GM19023 (cell line): Measurements from ENCODE around the gene SPRR4.

Source experiments
- ATAC-seq: cut with Tn5 transposase; IDR thresholded peaks from one replicate; pipeline ENCODE4 v1.9.1; 2021; ENCODE audit warnings: mild to moderate bottlenecking, moderate library complexity; ENCODE audit not compliant: unreplicated experiment

Gene SPRR4

DNA sequence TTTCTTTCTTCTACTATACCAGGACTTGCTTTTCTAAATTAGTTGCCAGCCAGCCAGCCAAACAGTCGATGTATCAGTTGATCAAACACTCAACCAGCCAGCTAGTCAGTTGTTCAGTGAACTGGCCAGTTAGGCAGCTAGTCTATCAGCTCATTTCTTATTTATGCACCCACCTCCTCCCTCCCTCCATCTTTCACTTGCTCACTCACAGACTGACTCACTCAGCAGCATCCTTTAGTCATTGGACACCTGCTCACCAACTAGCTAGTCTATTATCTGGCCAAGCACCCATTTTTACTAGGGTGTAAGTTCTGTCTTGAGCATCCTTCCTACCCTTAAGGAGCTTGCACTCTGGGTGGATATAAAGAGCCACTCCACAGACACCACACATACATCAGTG is 5.9 kb upstream of the SPRR4 start:
- ATAC-seq = no peak

GRCh38 chr1:152965853-152966252 is 4.6 kb upstream of the SPRR4 start:
- ATAC-seq = no peak

GRCh38 chr1:152967201-152967600 is 3.2 kb upstream of the SPRR4 start:
- no peak for ATAC-seq

GRCh38 chr1:152968248-152968647 is 2.2 kb upstream of the SPRR4 start:
- ATAC-seq = peak; percentile 81

- ATAC-seq = no peak
Observed at GRCh38 chr1:152969036-152969435, 1.4 kb upstream of the SPRR4 start.

DNA sequence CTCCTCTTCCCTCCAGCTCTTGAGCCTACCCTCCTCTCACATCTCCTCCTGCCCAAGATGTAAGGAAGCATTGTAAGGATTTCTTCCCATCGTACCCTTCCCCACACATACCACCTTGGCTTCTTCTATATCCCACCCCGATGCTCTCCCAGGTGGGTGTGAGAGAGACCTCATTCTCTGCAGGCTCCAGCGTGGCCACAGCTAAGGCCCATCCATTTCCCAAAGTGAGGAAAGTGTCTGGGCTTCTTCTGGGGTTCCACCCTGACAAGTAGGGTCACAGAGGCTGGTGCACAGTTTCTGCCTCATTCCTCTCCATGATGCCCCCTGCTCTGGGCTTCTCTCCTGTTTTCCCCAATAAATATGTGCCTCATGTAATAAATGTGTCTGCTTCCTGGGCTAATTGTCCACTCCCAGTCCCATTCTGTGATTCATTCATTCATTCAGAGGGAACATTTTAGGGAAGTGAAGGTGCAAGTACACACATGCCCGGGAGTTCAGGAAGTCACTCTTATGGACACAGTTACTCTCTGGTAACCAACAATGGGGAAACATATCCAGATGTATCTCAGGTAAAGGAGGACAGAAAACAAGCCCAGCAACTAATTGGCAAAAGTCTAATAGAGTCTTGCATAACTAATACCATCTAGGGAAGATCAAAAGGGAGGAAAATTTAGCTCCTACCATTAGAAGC is 1.9 kb downstream of the SPRR4 start:
- ATAC-seq = no peak

GRCh38 chr1:152976688-152977087 is 6.2 kb downstream of the SPRR4 start:
- ATAC-seq = no peak

DNA sequence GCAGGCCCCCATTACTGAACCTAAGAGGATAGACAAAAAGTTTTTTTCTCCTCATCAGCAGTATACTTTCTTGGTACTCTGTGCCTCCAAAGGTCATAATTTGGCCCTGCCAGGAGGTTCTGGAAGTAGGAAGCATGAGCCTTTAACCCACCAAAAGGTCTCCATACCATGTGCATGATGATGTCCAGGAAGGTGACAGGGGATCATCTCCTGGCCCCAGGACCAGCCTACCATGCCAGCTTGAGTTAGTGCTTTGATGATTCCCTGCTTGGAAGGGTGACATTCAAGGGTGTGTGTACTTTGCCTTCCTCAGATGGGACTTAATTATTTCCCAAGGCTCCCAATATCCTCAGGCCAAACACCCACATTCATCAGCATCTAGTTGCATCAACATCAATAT is 7.2 kb downstream of the SPRR4 start:
- no peak for ATAC-seq

DNA sequence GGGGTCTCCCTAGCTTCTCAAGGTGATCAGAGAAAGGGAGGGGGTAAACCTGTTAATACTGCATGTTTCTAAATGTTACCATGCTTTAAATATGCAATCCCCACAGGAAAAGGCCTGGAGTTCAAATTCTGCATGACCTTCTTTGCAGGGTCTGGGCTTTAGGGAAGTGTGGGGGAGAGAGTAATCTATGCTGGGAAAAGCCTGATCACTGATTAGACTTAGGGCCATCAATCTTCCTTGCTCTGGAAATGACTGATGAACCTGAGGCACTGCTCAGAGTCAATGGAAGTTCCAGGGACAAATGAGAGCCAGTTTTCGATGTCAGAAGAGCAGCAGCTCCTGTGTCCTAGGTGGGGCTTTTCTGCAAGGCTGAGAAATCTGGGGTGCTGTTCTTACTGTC is 10.2 kb downstream of the SPRR4 start:
- ATAC-seq = no peak

- ATAC-seq = no peak
Observed at GRCh38 chr1:152981146-152981871, 10.9 kb downstream of the SPRR4 start.

DNA sequence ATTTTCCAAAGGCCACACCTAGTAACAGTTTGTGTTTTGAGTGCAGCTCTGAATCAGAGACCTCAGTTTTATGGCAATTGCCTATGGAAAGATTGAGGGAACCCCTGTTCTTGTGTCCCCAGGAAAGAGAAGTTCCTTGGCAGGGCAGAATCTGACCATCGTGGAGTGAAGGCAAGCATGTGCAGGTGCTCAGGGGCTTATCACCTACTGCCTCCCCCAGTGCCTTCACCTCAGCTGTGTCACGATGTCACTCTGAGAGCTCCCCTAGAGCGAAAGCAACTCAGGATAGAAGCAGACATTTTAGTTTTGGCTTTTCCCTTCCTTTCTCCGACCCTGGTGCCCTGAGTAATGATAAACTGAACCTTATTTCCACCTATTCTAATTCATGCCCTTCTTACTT is 11.6 kb downstream of the SPRR4 start:
- ATAC-seq = no peak

DNA sequence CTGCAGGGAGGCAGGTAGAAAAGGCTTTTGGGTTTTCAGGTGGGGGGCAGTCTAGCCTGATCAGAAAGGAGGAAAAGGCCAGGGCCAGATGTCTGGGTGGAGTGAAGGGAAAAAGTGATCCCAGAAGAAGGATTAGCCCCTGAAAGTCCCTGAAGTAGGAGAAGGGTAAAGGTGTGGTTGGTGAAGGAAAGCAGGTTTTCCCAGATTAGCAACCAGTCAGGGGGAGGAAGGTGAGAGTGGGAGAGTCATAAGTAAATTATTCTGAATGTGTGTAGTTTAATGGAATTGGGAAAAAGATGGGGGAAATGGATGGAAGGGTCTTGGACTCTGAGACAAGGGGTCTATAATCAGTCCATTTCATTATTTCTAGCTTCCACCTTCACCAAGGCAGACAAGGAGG is 12.8 kb downstream of the SPRR4 start:
- ATAC-seq = no peak

DNA sequence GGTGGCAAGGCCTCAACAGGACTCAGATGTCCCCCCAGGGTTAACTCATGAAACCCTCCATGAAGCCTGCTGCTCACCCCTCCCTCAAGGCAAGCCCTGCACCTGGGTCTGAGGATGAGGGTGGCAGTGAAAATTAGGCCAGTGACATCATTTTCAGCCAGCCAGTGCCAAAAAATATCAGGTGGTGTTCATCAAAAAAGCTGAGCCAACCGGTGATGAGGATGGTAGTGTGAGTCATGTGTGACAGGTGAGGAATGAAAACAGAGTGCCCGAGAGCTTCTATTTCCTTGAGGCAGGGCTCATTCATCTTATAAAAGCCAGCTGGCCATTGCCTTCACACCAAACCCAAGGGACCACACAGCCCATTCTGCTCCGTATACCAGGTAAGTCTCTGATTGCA is 13.3 kb downstream of the SPRR4 start, which contains the start of gene SPRR1A:
TSS of gene SPRR1A (plus strand) at position 339 of the 400 bp plus-strand sequence. CDS start 1,150 bp downstream, outside the sequence.
- no peak for ATAC-seq

GRCh38 chr1:152986578-152986977 is 16.1 kb downstream of the SPRR4 start:
- no peak for ATAC-seq

DNA sequence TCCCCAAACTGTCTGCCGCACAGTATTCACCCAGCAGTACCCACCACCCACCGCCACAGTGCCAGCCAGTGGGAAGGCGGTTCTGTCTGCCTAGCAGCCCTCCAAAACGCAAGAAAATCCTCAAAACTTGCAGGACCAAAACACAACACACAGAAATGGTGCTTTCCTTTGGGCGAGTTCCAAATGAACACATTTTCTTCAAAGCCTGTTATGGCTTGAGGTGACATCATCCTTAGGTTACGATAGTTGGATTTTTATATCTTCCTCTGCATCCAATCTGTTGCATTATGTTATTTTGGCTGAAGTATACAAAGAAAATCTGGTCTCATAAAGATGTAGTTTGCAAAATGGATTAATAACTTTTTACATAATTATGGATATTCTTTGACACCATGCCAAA is 22.7 kb downstream of the SPRR4 start:
- no peak for ATAC-seq

DNA sequence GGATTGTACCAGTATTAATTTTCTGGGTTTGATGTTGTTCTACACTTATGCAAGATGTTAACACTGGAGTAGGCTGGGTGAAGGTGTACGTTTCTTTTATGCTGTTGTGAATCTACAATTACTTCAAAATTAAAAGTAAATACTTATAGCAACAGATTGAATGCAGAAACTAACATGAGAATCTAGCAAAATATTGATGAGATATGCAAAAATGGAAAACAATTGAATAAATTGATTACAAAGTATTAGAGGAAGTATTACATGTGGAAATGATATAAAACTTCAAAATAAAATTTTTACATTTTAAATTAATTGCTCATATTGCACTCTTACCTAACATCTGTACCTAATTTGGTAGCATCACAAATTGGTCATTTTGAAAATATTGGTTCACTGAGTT is 25.4 kb downstream of the SPRR4 start:
- no peak for ATAC-seq

DNA sequence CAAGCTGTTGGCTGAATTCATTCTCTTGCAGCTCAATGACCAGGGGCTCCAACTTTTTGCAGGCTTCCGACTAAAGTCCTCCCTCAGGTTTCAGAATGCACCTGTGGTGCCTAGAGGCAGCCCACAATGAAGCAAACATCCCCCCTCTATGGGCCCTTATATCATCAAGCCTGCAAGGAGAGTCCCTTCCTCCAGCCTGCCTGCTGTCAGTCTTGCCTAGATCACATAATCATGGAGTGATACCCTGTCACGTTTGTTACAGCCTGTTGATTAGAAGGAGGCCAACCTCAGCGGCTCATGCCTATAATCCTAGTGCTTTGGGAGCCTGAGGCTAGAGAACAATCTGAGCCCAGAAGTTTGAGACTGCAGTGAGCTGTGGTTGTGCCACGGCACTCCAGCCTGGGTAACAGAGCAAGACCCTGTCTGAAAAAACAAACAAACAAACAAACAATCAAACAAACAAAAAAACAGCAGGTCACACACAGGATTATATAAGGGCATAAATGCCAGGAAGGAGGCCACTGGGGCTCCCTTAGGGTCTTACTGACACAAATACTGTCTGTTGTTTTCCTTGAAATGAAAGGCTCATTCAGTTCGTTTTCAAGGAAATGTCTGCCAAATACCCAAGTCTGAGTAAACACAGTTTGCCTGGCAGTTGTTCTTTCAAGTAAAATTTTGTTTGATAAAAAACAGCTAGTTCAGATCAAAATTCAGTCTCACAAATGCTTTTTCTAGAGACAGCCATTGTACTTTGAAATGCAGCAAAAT is 26.4 kb downstream of the SPRR4 start:
- ATAC-seq = no peak

GRCh38 chr1:152997901-152998300 is 27.5 kb downstream of the SPRR4 start:
- no peak for ATAC-seq

DNA sequence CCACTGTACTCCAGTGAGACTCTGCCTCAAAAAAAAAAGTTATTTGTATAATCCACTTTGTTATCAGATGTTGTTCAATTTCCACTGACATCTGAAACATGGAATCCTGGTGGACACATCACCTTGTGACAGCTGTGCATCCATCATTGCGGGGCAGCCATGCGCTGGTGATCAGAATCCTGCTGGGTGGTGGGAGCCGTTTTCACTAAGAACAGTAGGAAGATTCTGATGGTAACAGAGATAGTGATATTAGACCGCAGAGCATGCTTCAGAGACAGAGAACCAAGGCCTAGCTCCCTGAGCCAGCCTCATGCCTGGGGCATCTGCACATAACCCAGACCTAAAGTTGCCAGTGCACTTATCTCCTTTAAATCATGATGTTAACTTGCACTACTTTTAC is 28.0 kb downstream of the SPRR4 start:
- ATAC-seq = no peak

- ATAC-seq = no peak
Observed at GRCh38 chr1:152999818-153000217, 29.4 kb downstream of the SPRR4 start.

DNA sequence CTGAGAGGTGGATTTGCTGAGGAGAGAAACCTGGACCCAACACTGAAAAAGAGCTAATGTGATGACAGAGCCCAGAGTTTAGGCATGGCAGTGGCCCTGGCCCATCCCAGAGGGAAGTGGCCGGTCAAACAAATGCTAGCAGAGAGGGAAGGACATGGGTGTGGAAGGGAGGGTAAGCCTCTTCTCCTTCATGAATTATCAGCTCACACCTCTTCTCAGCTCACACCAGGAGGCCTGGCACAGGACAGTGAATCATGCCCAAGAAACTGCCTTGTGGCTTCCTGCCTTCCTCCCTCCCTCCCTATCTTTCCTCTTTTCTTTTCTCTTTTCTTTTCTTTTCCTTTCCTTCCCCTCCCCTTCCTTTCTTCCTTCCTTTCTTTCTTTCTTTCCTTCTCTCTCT is 29.8 kb downstream of the SPRR4 start:
- ATAC-seq = no peak

DNA sequence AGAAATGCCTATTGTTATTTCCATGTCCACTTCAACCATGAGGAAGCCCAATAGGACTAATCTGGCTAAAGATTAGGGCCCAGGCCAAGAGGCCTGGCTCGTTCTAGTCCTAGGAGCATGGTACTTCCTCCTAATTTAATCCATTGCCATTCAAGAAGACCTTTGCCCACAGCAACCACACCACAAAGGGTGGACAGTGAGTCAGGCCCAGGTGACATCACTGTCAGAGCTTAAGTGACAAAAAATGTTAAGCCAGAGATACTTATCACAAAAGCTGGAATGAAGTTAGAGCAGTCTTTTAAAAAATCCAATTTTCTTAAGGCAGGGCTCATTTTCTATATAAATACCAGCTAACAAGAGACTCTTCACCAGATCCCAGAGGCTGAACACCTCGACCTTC is 30.9 kb downstream of the SPRR4 start, which contains the start of gene SPRR3:
TSS of gene SPRR3 (plus strand) at position 368 of the 400 bp plus-strand sequence. CDS start 1,272 bp downstream, outside the sequence.
- ATAC-seq = no peak
